HEK293 (cell line): Measurements from ENCODE around the gene CELSR1.

Experiments
- CTCF ChIA-PET: fragments of 350-600 bp; formaldehyde crosslinking; extraction: SDS; loops from one replicate; lab custom pipeline; 2021; ENCODE audit warnings: antibody characterized with exemption; lab: Yijun Ruan, JAX
- POLR2A ChIA-PET: fragments of 300-600 bp; formaldehyde crosslinking; extraction: SDS; loops from one replicate; lab custom pipeline; 2020; ENCODE audit warnings: antibody characterized with exemption, inconsistent platforms; lab: Yijun Ruan, JAX
- H3K27ac ChIP-seq: fragments of 200-500 bp; sonication (Bioruptor generic); 2 replicates; pipeline ENCODE4 v1.5.1; 2014; ENCODE audit warnings: low read depth, low read length, control low read depth, inconsistent platforms; ENCODE audit errors: extremely low read depth
- H3K36me3 ChIP-seq, 2 experiments: fragments of 200-500 bp in 1 of 2; sonication (Bioruptor generic) in 1 of 2; 1 replicate in 1 of 2; 2 replicates in 1 of 2; pipeline ENCODE4 v1.5.1; 2014 to 2017; ENCODE audit warnings: inconsistent platforms in 2 of 2, low read length in 2 of 2; ENCODE audit not compliant: control insufficient read depth in 2 of 2, insufficient read depth in 1 of 2
- H3K4me1 ChIP-seq: fragments of 200-500 bp; sonication (Bioruptor generic); 2 replicates; pipeline ENCODE4 v1.5.1; 2014; ENCODE audit warnings: mild to moderate bottlenecking, low read length, inconsistent platforms; ENCODE audit not compliant: control insufficient read depth, insufficient read depth
- H3K4me3 ChIP-seq: 2 replicates; pipeline ENCODE4 v1.5.1; 2011; ENCODE audit warnings: low read depth, mild to moderate bottlenecking, control low read depth, low read length, moderate library complexity
- H3K9me3 ChIP-seq: fragments of 200-500 bp; sonication (Bioruptor generic); 2 replicates; pipeline ENCODE4 v1.5.1; 2014; ENCODE audit warnings: low read depth, low read length, inconsistent platforms; ENCODE audit not compliant: control insufficient read depth, insufficient read depth
- KLF10 ChIP-seq: fragments of 450-650 bp; IDR thresholded peaks from 2 replicates; pipeline ENCODE4 v1.5.1; 2018; ENCODE audit warnings: missing biosample characterization, mild to moderate bottlenecking, missing genetic modification characterization
- OSR2 ChIP-seq: fragments of 450-650 bp; formaldehyde crosslinking; IDR thresholded peaks from 2 replicates; pipeline ENCODE4 v1.5.1; 2016; ENCODE audit warnings: missing biosample characterization, missing genetic modification characterization
- OVOL3 ChIP-seq: fragments of 450-650 bp; formaldehyde crosslinking; IDR thresholded peaks from 2 replicates; pipeline ENCODE4 v1.5.1; 2016; ENCODE audit warnings: missing biosample characterization, missing genetic modification characterization
- SCRT2 ChIP-seq: fragments of 450-650 bp; formaldehyde crosslinking; IDR thresholded peaks from 2 replicates; pipeline ENCODE4 v1.5.1; 2016; ENCODE audit warnings: missing biosample characterization, missing genetic modification characterization
- SP7 ChIP-seq: fragments of 450-650 bp; formaldehyde crosslinking; IDR thresholded peaks from 2 replicates; pipeline ENCODE4 v1.5.1; 2016; ENCODE audit warnings: missing biosample characterization, missing genetic modification characterization
- ZBTB1 ChIP-seq: fragments of 450-650 bp; formaldehyde crosslinking; IDR thresholded peaks from 2 replicates; pipeline ENCODE4 v1.5.1; 2016; ENCODE audit warnings: missing biosample characterization, missing genetic modification characterization
- ZBTB20 ChIP-seq: fragments of 450-650 bp; formaldehyde crosslinking; IDR thresholded peaks from 2 replicates; pipeline ENCODE4 v1.5.1; 2016; ENCODE audit warnings: missing biosample characterization, missing genetic modification characterization
- ZBTB7A ChIP-seq: fragments of 450-650 bp; formaldehyde crosslinking; IDR thresholded peaks from 2 replicates; pipeline ENCODE4 v1.5.1; 2016; ENCODE audit warnings: low read depth, missing biosample characterization, missing genetic modification characterization
- ZFP3 ChIP-seq: fragments of 450-650 bp; formaldehyde crosslinking; IDR thresholded peaks from 2 replicates; pipeline ENCODE4 v1.5.1; 2016; ENCODE audit warnings: low read depth, missing biosample characterization, missing genetic modification characterization
- ZFP41 ChIP-seq: fragments of 450-650 bp; formaldehyde crosslinking; IDR thresholded peaks from 2 replicates; pipeline ENCODE4 v1.5.1; 2016; ENCODE audit warnings: missing biosample characterization, missing genetic modification characterization, borderline replicate concordance
- ZNF112 ChIP-seq: fragments of 450-650 bp; formaldehyde crosslinking; IDR thresholded peaks from 2 replicates; pipeline ENCODE4 v1.5.0; 2017; ENCODE audit warnings: missing biosample characterization, missing genetic modification characterization
- ZNF132 ChIP-seq: fragments of 450-650 bp; formaldehyde crosslinking; IDR thresholded peaks from 2 replicates; pipeline ENCODE4 v1.5.1; 2017; ENCODE audit warnings: missing biosample characterization, missing genetic modification characterization, borderline replicate concordance
- ZNF138 ChIP-seq: fragments of 450-650 bp; formaldehyde crosslinking; IDR thresholded peaks from 2 replicates; pipeline ENCODE4 v1.5.1; 2016; ENCODE audit warnings: missing biosample characterization, missing genetic modification characterization, borderline replicate concordance
- ZNF146 ChIP-seq: fragments of 450-650 bp; formaldehyde crosslinking; IDR thresholded peaks from 2 replicates; pipeline ENCODE4 v1.5.1; 2016; ENCODE audit warnings: missing biosample characterization, missing genetic modification characterization
- ZNF184 ChIP-seq: fragments of 450-650 bp; IDR thresholded peaks from 2 replicates; pipeline ENCODE4 v1.5.1; 2018; ENCODE audit warnings: missing biosample characterization, mild to moderate bottlenecking, missing genetic modification characterization
- ZNF292 ChIP-seq: fragments of 450-650 bp; formaldehyde crosslinking; IDR thresholded peaks from 2 replicates; pipeline ENCODE4 v1.5.1; 2016; ENCODE audit warnings: low read depth, missing biosample characterization, missing genetic modification characterization, borderline replicate concordance
- ZNF324 ChIP-seq: fragments of 450-650 bp; formaldehyde crosslinking; IDR thresholded peaks from 2 replicates; pipeline ENCODE4 v1.5.1; 2016; ENCODE audit warnings: missing biosample characterization, missing genetic modification characterization
- ZNF529 ChIP-seq: fragments of 450-650 bp; formaldehyde crosslinking; IDR thresholded peaks from 2 replicates; pipeline ENCODE4 v1.5.1; 2017; ENCODE audit warnings: missing genetic modification characterization, missing biosample characterization; ENCODE audit not compliant: insufficient replicate concordance
- ZNF558 ChIP-seq: fragments of 450-650 bp; formaldehyde crosslinking; IDR thresholded peaks from 2 replicates; pipeline ENCODE4 v1.5.1; 2016; ENCODE audit warnings: missing biosample characterization, missing genetic modification characterization
- ZNF777 ChIP-seq: fragments of 450-650 bp; formaldehyde crosslinking; IDR thresholded peaks from 2 replicates; pipeline ENCODE4 v1.5.1; 2017; ENCODE audit warnings: missing biosample characterization, missing genetic modification characterization, borderline replicate concordance
- TF ChIP-seq, protein P1 (sequence below): fragments of 450-650 bp; formaldehyde crosslinking; IDR thresholded peaks from 2 replicates; pipeline ENCODE4 v1.5.1; 2017; ENCODE audit warnings: missing biosample characterization, mild to moderate bottlenecking, missing genetic modification characterization, moderate library complexity
- TF ChIP-seq, protein P2 (sequence below): fragments of 450-650 bp; formaldehyde crosslinking; IDR thresholded peaks from 2 replicates; pipeline ENCODE4 v1.5.1; 2016; ENCODE audit warnings: missing biosample characterization, missing genetic modification characterization
- TF ChIP-seq, protein P3 (sequence below): fragments of 450-650 bp; formaldehyde crosslinking; IDR thresholded peaks from 2 replicates; pipeline ENCODE4 v1.5.1; 2016; ENCODE audit warnings: missing biosample characterization, missing genetic modification characterization

The CELSR1 gene

DNA sequence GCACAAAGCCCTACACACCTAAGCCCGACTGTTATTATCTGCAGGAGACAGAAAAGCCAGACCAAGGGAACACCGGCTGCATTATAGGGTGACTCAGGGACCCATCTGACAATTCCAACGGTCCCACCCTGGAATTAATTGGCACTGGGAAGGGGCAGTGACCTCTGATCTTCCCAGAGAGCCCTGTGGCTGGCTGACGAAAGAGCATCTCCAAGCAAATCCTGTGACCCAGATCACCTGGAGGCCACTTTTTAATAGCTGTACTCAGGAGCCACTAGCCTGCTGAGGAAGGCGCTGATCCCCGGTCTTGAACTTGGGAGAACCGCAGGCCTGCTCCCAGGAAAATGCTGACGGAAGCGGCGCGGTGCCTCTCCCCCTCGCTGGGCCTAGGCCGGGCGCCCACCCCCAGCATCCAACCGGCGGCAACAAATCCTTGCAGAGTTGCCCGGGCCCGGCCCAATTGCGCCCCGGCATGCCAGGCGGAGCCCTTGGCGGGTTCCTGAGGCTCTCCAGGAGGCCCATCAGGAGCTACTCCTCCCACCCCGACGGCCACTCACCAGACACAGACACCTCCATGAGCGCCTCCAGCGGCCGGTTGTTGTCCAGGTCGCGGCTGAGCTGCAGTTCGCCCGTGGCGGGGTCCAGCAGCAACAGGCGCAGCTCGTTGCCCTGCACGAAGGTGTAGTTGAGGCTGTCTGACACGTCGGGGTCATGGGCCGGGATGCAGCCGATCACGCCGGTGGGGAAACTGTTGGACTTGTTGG, 4.2 kb downstream of the CELSR1 start:
- H3K27ac ChIP-seq: no peak overlapping the region
- POLR2A ChIA-PET: no interaction called here
- peaks cover 3 to 24% of the 10 kb centered on the region in 2 experiments; a peak in 2 of 3 replicates for H3K36me3 ChIP-seq
- H3K4me3 ChIP-seq: no peak overlapping the region
- peaks cover 16% of the 10 kb centered on the region for H3K4me1 ChIP-seq
- TF ChIP-seq, protein P1, sequence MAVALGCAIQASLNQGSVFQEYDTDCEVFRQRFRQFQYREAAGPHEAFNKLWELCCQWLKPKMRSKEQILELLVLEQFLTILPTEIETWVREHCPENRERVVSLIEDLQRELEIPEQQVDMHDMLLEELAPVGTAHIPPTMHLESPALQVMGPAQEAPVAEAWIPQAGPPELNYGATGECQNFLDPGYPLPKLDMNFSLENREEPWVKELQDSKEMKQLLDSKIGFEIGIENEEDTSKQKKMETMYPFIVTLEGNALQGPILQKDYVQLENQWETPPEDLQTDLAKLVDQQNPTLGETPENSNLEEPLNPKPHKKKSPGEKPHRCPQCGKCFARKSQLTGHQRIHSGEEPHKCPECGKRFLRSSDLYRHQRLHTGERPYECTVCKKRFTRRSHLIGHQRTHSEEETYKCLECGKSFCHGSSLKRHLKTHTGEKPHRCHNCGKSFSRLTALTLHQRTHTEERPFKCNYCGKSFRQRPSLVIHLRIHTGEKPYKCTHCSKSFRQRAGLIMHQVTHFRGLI (tag by site-specific recombination): peak; percentile 45; the same call in 1 of the 2 replicates
- TF ChIP-seq ZNF146 (tag by site-specific recombination) (no peak), SCRT2 (peak; percentile 40; the same call in 1 of the 2 replicates), ZNF292 (tag by site-specific recombination) (no peak)
- H3K9me3 ChIP-seq: no peaks in the 10 kb centered on the region
- CTCF ChIA-PET: interaction anchor here (0.6 to 2.3 kb wide), 2 partner anchors 166 to 236 kb away, joined by 3 to 9 read pairs; no protein-coding TSS in a partner anchor

DNA sequence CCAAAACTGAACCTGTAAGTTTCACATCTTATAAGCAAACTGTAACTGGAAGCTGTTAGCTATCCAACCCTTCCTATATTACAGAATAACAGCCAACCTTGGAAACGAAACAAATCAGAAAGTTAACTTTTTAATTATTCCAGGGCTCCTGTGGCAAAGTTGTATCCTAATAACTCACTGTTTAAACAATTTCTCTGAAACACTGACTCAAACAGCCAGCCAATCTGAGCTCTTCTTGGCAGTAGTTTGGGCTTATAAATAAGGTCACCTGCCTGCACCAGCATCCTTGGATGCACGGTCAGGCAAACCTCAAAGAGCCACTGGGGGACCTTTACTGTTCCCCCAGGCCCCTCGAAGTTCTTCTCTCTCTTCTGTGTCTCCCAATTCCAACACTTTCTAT, 5.0 kb downstream of the CELSR1 start:
- POLR2A ChIA-PET: no interaction called here
- CTCF ChIA-PET: interaction anchor here (2.3 kb wide), 1 partner anchor 165 kb away, joined by 9 read pairs; no protein-coding TSS in a partner anchor
- no peak overlapping the region for H3K27ac ChIP-seq
- H3K9me3 ChIP-seq: no peaks in the 10 kb centered on the region
- peak overlapping the region; percentile 14; the same call in 1 of the 2 replicates for H3K4me3 ChIP-seq
- H3K36me3 ChIP-seq: peaks cover 3 to 24% of the 10 kb centered on the region in 2 experiments; a peak in 2 of 3 replicates
- TF ChIP-seq, protein P2, sequence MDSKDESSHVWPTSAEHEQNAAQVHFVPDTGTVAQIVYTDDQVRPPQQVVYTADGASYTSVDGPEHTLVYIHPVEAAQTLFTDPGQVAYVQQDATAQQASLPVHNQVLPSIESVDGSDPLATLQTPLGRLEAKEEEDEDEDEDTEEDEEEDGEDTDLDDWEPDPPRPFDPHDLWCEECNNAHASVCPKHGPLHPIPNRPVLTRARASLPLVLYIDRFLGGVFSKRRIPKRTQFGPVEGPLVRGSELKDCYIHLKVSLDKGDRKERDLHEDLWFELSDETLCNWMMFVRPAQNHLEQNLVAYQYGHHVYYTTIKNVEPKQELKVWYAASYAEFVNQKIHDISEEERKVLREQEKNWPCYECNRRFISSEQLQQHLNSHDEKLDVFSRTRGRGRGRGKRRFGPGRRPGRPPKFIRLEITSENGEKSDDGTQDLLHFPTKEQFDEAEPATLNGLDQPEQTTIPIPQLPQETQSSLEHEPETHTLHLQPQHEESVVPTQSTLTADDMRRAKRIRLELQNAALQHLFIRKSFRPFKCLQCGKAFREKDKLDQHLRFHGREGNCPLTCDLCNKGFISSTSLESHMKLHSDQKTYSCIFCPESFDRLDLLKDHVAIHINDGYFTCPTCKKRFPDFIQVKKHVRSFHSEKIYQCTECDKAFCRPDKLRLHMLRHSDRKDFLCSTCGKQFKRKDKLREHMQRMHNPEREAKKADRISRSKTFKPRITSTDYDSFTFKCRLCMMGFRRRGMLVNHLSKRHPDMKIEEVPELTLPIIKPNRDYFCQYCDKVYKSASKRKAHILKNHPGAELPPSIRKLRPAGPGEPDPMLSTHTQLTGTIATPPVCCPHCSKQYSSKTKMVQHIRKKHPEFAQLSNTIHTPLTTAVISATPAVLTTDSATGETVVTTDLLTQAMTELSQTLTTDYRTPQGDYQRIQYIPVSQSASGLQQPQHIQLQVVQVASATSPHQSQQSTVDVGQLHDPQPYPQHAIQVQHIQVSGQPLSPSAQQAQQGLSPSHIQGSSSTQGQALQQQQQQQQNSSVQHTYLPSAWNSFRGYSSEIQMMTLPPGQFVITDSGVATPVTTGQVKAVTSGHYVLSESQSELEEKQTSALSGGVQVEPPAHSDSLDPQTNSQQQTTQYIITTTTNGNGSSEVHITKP (tag by site-specific recombination): no peak
- TF ChIP-seq, protein P3, sequence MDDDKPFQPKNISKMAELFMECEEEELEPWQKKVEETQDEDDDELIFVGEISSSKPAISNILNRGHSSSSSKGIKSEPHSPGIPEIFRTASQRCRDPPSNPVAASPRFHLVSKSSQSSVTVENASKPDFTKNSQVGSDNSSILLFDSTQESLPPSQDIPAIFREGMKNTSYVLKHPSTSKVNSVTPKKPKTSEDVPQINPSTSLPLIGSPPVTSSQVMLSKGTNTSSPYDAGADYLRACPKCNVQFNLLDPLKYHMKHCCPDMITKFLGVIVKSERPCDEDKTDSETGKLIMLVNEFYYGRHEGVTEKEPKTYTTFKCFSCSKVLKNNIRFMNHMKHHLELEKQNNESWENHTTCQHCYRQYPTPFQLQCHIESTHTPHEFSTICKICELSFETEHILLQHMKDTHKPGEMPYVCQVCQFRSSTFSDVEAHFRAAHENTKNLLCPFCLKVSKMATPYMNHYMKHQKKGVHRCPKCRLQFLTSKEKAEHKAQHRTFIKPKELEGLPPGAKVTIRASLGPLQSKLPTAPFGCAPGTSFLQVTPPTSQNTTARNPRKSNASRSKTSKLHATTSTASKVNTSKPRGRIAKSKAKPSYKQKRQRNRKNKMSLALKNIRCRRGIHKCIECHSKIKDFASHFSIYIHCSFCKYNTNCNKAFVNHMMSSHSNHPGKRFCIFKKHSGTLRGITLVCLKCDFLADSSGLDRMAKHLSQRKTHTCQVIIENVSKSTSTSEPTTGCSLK (tag by site-specific recombination): no peak
- TF ChIP-seq ZNF138 (no peak), ZNF558 (tag by site-specific recombination) (no peak), SP7 (tag by site-specific recombination) (no peak), OSR2 (no peak), ZBTB20 (tag by site-specific recombination) (no peak), ZNF132 (tag by site-specific recombination) (no peak), OVOL3 (no peak), ZFP41 (tag by site-specific recombination) (no peak), ZNF112 (no peak), ZNF529 (no peak), ZFP3 (tag by site-specific recombination) (no peak), ZBTB1 (no peak), ZBTB7A (tag by site-specific recombination) (no peak), ZNF324 (tag by site-specific recombination) (no peak), KLF10 (tag by site-specific recombination) (no peak), ZNF777 (no peak), ZNF184 (tag by site-specific recombination) (no peak)
- H3K4me1 ChIP-seq: peaks cover 16% of the 10 kb centered on the region
